ENCODE results near the gene DLX5. TPM values are rescaled to one million over a fixed set of nuclear protein-coding genes. Genes with fewer than 3 reads are reported as not detected.

Gene DLX5
- total RNA-seq, 4 donors from 2014 or later: 0.66 TPM; not detected in 3

DNA sequence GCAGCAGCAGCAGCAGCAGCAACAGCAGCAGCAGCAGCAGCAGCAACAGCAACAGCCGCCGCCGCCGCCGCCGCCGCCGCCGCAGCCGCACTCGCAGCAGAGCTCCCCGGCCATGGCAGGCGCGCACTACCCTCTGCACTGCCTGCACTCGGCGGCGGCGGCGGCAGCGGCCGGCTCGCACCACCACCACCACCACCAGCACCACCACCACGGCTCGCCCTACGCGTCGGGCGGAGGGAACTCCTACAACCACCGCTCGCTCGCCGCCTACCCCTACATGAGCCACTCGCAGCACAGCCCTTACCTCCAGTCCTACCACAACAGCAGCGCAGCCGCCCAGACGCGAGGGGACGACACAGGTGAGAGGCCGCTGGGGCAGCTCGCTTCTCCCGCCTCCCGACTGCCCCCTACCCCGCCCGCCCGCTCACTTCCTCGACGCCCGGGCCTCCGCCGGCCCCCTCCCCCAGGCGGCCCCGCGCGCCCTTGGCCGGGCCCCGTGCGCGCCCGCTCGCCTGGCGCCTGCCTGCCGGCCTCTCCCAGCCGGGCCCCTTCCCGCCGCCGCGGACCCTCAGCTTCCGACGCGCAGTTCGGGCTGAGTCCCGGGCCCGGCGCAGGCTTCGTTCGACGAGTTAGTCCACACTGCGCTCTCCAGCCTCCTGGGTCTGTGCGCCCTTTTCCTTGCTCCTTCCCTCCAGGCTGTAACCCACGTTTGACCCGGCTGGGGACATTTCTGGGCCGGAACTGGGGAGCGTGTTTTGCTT lies 18.4 kb downstream of the DLX5 start:
- TF ChIP-seq, protein P1, sequence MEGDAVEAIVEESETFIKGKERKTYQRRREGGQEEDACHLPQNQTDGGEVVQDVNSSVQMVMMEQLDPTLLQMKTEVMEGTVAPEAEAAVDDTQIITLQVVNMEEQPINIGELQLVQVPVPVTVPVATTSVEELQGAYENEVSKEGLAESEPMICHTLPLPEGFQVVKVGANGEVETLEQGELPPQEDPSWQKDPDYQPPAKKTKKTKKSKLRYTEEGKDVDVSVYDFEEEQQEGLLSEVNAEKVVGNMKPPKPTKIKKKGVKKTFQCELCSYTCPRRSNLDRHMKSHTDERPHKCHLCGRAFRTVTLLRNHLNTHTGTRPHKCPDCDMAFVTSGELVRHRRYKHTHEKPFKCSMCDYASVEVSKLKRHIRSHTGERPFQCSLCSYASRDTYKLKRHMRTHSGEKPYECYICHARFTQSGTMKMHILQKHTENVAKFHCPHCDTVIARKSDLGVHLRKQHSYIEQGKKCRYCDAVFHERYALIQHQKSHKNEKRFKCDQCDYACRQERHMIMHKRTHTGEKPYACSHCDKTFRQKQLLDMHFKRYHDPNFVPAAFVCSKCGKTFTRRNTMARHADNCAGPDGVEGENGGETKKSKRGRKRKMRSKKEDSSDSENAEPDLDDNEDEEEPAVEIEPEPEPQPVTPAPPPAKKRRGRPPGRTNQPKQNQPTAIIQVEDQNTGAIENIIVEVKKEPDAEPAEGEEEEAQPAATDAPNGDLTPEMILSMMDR (IDR thresholded peaks at IDR 0.05; ENCODE audit: low read depth): no peak

DNA sequence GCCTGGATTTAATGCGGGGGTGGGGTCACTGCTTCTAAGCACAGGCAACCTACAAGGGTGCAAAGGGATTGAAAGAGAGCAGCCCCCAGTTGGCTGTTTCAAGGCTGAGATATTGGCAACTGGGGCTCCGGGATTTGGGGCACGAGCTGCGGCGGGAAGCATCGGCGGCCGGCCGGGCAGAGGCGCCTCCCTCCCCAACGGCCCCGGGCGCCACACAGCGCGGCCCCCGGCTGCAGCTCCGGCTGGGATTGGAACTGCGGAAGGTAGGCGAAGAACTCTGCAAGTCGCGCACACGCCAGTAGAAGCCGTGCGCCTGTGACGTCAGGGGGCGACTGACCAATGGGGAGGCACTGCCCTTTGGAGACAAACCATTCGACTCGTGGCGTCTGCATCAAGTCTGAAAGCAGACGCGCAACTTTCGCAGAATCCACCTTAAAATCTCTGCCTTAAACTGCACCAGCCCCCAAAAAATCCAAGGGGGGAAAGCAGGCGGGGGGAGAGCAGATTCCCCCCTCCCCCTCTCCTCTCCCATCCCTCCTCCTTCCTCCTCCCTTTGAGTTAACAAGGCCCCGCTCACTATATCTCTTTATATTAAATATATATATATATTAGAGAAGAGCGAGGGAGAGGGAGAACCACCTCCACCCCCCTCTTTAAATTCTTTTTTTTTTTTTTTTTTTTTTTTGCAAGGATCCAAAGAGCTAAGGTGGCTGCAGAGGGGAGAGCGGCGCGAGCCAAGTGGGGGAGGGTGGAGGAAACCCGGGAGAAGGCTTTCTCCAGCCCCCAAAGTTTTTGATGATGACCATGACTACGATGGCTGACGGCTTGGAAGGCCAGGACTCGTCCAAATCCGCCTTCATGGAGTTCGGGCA lies 19.2 kb downstream of the DLX5 start, which contains the start of gene DLX6:
Gene DLX6 (plus strand): TSS at position 371 of the 872 bp plus-strand sequence. CDS start 425 bp downstream, at position 796.
- TF ChIP-seq, protein P1 (IDR thresholded peaks at IDR 0.05; ENCODE audit: low read depth): no peak

DNA sequence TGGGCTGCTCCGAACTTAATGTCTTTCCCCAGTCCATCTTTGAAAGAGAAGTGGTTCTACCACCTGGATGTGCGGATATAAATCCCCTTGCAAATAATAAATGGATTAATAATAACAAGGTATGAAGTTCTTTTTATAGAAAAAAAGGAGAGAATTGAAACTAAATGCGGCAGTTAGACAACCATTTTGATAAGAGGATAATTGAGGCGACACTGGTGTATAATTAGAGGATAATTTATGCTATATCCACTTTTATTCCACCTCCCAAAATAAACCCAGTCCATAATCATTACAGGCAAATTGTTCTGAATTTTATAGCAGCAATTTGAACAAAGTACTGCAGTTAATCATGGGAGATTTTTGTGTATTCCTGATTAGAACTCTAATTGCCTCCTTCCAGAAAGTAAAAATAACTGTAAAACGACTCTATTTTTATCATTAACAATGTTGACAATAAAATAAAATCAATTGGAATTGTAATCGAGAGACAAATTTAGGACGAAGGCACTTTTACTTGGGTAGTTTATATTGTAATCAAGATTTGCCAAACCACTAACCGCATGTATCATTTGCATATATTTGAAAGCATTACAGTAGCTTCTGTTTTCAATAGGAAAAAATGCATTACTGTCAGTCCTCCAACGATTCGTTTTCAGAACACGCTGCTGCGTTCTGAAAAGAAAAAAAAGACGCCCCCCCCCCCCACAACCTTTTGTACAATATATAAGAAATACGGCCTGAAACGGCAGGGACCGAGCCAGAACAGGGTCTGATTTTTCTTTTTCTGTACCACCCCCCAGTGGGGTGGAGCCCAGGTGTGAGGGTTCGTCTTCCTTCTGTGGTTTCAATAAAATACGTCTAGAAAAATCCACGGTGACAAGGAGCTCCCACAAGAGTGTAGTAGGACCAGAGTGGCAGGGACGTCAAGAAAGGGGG lies 20.1 kb downstream of the DLX5 start:
- TF ChIP-seq, protein P1 (IDR thresholded peaks at IDR 0.05; ENCODE audit: low read depth): no peak

DNA sequence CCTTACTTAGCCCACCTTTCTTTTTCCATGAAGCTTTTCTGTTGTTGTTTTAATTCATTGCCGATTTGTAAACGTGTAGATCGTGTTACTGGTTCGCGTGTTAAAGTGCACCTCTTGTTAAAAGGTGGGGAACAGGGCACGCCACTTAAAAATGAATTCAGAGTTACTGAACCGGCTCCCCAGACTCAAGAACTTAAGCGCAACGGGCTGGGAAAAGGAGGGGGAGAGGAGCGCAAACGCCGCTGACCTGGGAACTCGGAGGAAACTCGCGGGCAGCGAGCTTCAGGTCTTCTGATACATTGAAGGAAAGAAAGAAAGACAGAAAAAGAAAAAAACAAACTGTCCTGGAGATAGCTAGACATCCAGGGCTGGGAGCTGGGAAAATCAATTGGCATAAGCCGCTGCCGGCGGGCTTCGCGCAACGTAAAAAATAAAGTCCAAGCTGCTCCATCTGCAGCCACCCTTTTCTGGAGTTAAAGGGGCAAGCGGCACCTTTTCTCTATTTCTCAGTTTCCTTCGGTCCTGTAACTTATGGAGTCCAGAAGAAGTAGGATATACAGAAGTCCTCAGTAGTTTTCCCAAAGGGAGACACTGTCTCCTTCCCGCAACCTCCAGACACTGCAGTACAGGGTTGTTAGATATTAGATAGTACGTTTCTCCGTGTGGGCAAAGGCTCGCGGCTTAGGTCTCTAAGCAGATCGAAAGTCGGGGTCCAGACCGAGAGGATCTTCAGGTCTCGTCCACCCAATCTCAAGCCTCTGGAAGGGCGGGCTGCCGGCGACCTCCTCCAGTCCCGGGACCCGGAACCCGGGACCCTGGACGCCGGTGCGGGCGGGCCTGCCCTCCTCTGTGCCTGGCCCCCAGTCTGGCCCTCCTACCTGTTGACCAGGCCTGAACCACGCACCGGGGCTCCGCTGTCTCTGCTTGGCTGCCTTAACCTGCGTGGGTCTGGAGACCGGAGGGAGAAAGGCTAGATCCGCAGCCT lies 21.1 kb downstream of the DLX5 start:
- TF ChIP-seq, protein P1 (IDR thresholded peaks at IDR 0.05; ENCODE audit: low read depth): no peak

DNA sequence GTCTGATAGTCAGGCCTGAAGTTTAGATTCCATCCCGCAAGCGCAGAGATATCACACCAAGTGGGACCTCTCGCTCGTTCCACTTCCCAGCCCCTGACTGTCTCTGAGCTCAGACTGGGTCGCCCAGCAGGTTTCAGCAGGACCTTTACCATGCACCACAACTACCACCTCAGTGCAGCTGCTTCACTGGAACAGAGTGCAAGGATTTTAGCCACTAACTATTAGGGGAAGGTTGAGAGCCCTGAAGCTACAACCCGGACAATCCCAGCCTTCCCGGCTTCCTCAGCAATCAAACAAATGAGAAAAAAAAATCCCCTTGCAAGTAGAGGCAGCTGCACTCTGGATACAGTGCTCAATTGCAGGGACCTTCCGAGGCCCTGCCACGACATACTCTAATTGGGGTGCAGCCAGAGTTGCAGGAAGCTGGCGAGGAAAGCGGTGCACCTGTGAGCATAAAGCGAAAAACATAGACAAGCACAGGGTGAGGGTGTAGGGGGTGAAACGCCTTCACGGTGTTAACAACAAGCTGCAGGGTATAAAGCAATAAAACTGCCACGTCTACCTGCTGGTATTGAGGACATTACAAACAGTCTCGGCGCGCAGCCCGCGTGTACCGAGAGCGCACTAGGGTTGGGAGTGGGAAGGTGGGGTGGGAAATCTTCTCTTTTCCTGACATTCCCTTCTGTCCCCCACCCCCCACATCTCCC lies 21.9 kb downstream of the DLX5 start:
- TF ChIP-seq, protein P1 (IDR thresholded peaks at IDR 0.05; ENCODE audit: low read depth): no peak

Measured in subcutaneous adipose tissue (tissue), 4 donors.